GM13977 (cell line): ENCODE results near the gene ARRDC1.
A peak's percentile ranks its signal among the peaks of the same experiment; 100 is the strongest.
"Not testable (repeated sequence)": the region's sequence is repeated elsewhere in the genome, so short reads cannot be mapped to it uniquely, and the experiment has no call there.

Experiments used
- DNase-seq: peaks from one replicate; pipeline ENCODE4 v3.0.0; 2012; ENCODE audit warnings: low spot score
- in situ Hi-C: fragments of 300-500 bp; cut with MboI; formaldehyde crosslinking; loops from one replicate; pipeline ENCODE4 v1.12.0; 2022; ENCODE audit warnings: low sequenced_read_pairs, low pct_unique_long_range_greater_than_20kb, mixed read lengths, inconsistent platforms; ENCODE audit not compliant: unreplicated experiment
- TF ChIP-seq, protein P1 (sequence below): IDR thresholded peaks from 2 replicates; pipeline ENCODE4 v1.5.1; 2012; ENCODE audit warnings: mild to moderate bottlenecking, control low read depth; ENCODE audit not compliant: insufficient read depth; ENCODE audit errors: extremely low read depth, missing control alignments

The ARRDC1 gene

DNA sequence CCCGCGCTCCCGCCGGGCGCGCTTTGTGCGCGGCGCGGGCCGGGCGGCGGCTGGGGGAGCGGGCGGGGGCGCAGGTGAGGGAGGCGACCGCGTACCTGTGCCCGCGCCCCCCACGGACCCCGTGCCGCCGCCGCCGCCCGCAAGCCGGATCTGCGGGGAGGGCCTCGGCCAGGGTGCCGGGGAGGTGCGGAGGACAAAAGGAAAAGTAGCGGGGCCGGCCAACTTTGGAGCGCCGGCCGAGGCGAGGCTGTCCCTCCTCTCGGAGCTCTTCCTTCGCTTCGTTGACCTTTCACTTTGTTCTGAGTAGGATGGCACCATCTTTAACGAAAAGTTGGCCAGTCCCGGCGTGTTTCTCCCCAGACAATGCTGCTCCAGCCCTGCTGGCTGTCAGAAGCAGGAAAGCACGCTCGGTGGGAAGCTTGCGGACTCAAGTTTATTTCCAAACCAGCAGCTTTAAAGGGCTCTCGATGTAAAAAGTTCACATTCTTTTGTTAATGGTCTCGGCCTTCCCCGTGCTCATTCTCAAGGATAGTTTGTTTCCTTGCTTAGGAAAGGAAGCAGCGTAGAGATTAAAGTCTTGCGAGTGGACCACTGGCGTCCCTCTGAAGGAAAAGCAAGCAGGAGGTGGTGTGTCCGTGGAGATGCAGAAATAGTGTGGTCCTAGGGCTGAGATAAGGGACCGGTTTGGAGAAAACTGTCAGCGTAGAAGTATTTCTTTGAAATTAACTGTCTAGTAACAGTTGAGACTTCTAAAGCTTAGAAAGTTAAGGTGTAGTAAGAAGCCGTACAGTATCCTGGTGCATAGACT is 14.0 kb downstream of the ARRDC1 start:
- in situ Hi-C loops = no loop called here
- TF ChIP-seq, protein P1, sequence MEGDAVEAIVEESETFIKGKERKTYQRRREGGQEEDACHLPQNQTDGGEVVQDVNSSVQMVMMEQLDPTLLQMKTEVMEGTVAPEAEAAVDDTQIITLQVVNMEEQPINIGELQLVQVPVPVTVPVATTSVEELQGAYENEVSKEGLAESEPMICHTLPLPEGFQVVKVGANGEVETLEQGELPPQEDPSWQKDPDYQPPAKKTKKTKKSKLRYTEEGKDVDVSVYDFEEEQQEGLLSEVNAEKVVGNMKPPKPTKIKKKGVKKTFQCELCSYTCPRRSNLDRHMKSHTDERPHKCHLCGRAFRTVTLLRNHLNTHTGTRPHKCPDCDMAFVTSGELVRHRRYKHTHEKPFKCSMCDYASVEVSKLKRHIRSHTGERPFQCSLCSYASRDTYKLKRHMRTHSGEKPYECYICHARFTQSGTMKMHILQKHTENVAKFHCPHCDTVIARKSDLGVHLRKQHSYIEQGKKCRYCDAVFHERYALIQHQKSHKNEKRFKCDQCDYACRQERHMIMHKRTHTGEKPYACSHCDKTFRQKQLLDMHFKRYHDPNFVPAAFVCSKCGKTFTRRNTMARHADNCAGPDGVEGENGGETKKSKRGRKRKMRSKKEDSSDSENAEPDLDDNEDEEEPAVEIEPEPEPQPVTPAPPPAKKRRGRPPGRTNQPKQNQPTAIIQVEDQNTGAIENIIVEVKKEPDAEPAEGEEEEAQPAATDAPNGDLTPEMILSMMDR = no peak
- DNase-seq = peak; percentile 78

DNA sequence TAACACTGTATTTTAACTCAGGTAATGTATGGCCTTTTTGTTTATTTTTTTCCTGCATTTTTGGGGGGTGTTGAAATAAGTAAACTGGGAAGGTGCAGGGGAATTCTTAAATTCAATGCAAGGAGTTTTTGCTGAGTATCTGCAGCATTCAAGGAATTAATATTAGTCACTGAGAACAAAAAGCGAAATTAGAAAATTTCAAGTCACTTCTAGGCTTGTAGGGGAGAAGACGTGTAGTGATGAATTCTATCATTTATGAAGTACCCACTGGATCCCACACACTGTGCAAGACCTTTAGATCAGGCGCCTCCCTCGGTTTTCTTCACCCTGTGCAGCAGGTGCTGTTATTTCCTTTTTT is 14.5 kb downstream of the ARRDC1 start:
- no peak for DNase-seq
- in situ Hi-C loops = no loop called here
- TF ChIP-seq, protein P1 = no peak

GRCh38 chr9:137620581-137620980 is 15.1 kb downstream of the ARRDC1 start:
- in situ Hi-C loops = no loop called here
- DNase-seq = no peak
- TF ChIP-seq, protein P1 = no peak

DNA sequence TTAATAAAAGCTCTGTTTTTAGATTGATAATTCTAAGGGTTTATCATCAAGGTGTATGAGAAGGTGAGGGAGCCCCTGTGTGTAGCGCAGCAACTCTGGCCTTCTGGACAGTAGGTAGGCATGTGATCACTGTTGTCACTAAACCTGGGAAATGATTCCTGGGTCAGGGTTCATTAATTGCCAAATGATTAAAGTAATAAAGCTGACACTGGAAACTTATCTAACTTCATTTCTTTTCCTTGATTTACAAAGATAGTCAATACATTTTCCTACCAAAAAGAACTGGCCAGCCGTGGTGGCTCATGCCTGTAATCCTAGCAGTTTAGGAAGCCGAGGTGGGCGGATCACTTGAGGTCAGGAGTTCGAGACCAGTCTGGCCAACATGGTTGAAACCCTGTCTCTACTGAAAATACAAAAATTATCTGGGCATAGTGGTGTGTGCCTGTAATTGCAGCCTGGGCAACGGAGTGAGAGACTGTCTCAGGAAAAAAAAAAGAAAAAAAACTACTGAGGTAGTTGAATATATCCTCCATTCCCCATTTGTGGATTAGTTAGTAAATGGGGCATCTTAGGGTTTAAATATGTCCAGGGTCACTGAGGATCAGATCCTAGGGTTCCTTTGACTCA is 15.8 kb downstream of the ARRDC1 start:
- in situ Hi-C loops = no loop called here
- TF ChIP-seq, protein P1 = no peak
- DNase-seq = no peak

DNA sequence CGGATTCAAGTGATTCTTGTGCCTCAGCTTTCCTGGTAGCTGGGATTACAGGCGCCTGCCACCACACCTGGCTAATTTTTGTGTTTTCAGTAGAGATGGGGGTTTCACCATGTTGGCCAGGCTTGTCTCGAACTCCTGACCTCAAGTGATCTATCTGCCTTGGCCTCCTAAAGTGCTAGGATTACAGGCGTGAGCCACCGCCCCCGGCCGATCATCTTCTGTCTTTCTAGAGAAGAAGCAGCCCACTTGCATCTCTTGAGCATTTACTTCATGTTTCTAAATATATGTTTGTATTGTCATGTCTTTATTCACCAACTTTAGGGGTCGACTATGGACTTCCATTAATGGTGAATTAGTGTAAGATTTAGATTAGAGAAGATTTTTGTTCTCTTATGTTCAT is 16.7 kb downstream of the ARRDC1 start:
- in situ Hi-C loops, DNase-seq: not testable (repeated sequence)

- no peak for DNase-seq
- in situ Hi-C loops = no loop called here
- TF ChIP-seq, protein P1 = no peak
These were observed 21.0 kb downstream of the ARRDC1 start for GRCh38 chr9:137626464-137626863.

DNA sequence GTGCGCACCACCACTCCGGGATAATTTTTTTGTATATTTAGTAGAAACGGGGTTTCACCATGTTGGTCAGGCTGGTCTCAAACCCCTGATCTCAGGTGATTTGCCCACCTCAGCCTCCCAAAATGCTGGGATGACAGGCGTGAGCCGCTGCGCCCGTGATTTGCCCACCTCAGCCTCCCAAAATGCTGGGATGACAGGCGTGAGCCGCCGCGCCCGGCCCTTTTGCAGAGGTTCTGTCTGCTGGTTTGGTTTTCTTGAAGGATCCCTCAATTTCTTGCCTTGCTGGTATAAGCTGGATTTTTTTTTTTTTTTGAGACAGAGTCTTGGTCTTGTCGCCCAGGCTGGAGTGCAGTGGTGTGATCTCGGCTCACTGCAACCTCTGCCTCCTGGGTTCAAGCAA is 21.9 kb downstream of the ARRDC1 start:
- DNase-seq, in situ Hi-C loops: not testable (repeated sequence)
